Dedifferentiated amniotic fluid mesenchymal stem cell (primary cell): ENCODE data around the gene POFUT1.
A peak's percentile ranks its signal among the peaks of the same experiment; 100 is the strongest.
"Not testable (repeated sequence)": the region's sequence is repeated elsewhere in the genome, so short reads cannot be mapped to it uniquely, and the experiment has no call there.

ENCODE experiments used
- DNase-seq: peaks from one replicate; pipeline ENCODE4 v3.0.0-alpha.2; 2016; ENCODE audit errors: extremely low spot score

Gene POFUT1

GRCh38 chr20:32234135-32234808, 26.6 kb downstream of the POFUT1 start:
- DNase-seq: no peak

GRCh38 chr20:32235331-32236047, 27.8 kb downstream of the POFUT1 start:
- no peak for DNase-seq

DNA sequence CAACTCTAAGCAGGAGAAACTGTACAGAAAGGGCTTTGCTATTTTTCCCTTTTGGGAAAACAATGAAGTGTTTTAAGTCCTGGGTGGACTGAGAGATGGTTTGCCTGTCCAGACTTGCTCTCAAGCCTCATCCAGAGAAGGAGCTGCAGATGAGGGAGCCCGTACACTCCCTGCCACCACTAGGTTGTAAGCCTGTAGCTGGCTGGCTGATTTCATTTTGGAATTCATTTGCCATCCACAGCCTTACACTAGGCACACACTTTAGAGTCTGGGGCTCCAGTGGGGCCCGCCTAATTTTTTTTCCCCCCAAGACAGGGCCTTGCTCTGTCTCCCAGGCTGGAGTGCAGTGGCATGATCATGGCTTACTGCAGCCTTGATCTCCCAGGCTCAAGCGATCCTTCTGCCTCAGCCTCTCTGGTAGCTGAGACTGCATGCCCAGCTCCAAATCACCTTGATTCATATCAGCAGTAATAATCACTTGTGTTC, 28.4 kb downstream of the POFUT1 start:
- no peak for DNase-seq

DNA sequence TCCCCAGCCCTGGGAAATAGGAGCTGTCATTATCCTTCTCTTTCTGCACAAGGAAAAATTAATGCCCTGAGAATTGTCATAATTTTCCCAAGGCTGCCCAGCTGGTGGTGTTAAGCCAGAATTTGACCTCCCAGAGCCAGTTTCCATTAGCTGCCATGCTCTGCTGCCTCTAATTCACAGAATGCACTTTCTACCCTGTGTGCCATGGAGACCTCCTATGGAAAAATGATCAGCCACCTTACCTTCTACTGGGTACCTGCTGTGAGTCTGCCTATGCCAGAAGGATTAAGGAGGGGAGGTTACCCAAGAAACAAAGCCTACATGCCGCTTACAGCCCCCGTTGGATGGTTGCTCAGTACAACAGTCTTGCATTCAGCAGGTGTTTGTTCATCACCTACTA, 29.1 kb downstream of the POFUT1 start:
- DNase-seq: no peak

- no peak for DNase-seq
Observed at GRCh38 chr20:32237419-32237818, 29.7 kb downstream of the POFUT1 start.

GRCh38 chr20:32238483-32239425, 31.1 kb downstream of the POFUT1 start:
- DNase-seq: no peak

DNA sequence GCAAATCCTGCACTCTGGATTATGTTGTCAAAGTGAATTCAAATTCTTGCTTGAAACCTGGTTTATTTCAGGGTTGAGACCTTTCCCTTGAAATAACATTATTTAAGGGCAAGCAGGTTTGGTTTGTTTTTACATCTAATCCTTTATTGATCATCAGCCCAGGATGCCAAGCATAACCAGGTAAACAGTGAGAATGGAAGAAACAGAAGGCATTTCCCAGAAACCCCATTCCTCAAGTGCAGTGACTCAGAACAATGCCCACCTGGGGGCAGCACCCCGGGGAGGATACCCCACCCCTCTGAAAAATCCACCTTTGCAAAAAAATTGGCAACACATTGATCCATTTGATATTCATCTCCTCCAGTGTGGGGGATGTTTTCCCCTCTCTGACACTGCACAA, 32.5 kb downstream of the POFUT1 start:
- DNase-seq: peak; percentile 24

GRCh38 chr20:32241807-32242206, 34.1 kb downstream of the POFUT1 start:
- DNase-seq: no peak

DNA sequence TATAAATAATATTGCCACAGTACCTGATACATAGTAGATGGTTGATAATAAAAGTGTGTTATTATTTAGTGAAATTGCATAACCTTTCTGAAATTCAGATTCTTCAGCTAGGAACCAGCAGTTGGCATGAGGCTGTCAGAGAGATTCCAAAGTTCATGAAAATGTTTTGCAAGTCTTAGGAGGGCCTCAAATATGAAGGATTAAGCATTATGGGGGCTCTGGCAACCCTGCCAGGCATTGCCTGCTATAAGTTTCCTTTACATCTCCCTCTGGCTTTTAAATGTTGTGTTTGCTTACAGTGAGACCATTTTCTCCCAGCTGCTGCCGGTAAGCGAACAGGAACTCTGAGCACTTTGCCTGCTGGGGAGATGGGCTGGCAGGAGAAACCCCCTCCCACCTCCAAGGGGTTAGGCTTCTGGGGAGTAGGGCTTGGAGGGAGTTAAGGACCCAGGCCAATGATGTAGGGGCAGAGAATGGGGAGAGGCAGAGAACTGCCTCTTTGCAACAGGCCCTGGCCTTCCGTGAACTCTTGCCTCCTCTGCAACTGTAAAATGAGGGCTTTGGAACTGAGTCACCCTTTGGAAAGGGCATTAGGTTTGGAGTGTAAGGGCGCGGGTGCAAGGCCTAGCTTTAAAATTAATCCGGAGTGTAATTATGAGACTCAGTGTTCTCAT, 36.6 kb downstream of the POFUT1 start:
- no peak for DNase-seq

DNA sequence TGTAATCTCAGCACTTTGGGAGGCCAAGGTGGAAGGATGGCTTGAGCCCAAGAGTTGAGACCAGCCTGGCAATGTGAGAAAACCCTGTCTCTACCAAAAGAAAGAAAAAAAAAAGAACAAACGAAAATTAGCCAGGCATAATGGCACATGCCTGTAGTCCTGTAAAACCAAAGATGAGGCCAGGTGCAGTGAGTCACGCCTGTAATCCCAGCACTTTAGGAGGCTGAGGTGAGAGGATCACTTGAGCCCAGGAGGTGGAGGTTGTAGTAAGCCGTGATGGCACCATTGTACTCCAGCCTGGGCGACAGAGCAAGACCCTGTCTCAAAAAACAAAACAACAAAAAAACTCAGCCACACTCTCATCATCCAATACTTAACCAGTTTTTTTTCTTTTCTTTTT, 37.3 kb downstream of the POFUT1 start:
- no peak for DNase-seq

- DNase-seq: not testable (repeated sequence)
Observed at GRCh38 chr20:32246208-32246607, 38.5 kb downstream of the POFUT1 start.

- DNase-seq: no peak
Observed at GRCh38 chr20:32248043-32248442, 40.4 kb downstream of the POFUT1 start.

DNA sequence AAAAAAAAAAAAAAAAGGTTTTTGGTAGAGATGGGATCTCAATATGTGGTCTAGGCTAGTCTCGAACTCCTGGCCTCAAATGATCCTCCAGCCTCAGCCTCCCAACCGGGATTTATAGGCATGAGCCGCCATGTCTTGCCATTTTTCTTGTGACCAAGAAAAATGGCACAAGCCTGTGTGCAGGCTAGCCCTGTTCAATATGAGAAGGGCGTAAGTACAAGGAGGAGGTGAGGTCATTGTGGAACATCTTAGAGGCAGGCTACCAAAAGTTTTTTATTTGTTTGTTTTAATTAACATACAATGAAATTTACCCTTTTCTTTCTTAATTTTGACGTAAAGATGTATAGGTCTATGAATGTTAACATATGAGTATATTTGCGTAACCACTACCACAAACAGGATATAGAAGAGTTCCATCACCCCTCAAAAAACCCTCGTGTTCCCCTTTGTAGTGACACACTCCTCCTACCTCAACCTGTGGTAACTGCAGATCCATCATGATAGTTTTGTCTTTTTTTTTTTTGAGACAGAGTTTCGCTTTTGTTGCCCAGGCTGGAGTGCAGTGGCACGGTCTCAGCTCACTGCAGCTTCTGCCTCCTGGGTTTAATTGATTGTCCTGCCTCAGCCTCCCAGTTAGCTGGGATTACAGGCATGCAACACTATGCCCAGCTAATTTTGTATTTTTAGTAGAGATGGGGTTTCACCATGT, 41.5 kb downstream of the POFUT1 start:
- DNase-seq: no peak

- no peak for DNase-seq
Observed at GRCh38 chr20:32251470-32251869, 43.8 kb downstream of the POFUT1 start.

GRCh38 chr20:32252189-32252588, 44.5 kb downstream of the POFUT1 start:
- DNase-seq: no peak

DNA sequence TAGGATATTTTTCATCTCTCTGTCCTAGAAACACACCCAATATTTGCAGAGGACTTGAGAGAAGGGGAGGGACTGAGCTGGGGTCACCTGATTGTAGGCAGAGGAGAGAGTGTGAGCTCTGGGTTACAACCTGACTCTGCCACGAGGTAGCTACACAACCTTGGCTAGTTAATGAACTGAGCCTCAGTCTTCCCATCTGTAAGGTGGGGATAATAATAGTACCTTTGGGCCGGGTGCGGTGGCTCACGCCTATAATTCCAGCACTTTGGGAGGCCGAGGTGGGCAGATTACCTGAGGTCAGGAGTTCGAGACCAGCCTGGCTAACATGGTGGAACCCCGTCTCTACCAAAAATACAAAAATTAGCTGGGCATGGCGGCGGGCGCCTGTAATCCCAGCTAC, 53.3 kb downstream of the POFUT1 start:
- DNase-seq: not testable (repeated sequence)

DNA sequence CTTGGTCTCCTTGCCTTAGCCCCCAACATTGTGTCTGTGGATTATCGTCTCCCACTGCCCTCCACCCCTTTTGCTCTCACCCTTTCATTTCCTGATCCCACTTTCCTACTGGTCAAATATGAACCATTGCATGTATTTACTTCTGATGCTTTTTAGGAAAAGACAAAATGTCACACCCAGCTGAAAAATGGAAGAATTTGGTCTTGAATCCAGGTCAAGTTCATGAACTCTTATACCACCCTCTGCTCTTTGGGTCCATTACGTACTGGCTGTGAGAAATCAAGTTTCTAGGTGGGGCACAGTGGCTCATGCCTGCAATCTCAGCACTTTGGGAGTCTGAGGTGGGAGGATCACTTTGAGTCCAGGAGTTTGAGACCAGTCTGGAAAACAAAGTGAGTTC, 54.0 kb downstream of the POFUT1 start:
- no peak for DNase-seq

DNA sequence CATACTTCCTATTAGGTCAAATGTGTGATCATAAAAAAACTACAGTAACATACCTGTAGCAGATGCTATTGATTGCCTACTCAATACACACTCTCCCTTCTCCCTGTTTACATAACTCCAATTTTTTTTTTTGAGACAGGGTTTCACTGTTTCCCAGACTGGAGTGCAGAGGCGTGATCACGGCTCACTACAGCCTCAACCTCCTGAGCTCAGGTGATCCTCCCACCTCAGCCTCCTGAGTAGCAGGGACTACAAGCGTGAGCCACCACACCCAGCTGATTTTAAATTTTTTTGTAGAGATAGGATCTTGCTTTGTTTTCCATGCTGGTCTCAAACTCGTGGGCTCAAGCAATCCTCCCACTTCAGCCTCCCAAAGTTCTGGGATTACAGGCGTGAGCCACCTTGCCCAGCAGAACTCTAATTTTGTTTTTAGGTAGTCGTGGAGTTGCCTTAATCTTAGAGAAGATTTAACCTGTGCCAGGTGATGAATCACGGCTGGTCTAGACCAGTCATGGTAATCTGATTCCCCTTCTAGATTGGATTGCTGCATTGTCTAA, 55.8 kb downstream of the POFUT1 start:
- no peak for DNase-seq

GRCh38 chr20:32271620-32272019, 63.9 kb downstream of the POFUT1 start:
- DNase-seq: no peak

GRCh38 chr20:32274359-32274758, 66.7 kb downstream of the POFUT1 start:
- no peak for DNase-seq

DNA sequence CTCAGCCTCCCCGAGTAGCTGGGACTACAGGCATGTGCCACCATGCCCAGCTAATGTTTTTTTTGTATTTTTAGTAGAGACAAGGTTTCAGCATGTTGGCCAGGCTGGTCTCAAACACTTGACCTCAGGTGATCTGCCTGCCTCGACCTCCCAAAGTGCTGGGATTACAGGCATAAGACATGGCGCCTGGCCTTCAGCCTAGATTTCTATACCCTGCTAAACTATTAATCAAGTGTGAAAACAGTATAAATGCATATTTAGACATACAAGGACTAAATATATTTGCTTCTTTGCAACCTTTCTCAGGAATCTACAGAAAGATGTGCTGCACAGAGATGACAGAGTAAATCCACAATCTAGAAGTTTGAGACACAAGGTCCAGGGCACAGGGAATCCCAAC, 67.5 kb downstream of the POFUT1 start:
- not testable (repeated sequence) for DNase-seq
